Tibial nerve (tissue), 4 donors: ENCODE data around the gene PFDN1. TPM values are rescaled to one million over a fixed set of nuclear protein-coding genes. Genes with fewer than 3 reads are reported as not detected.

Experiments
- DNase-seq, 2 donors: peaks; one replicate each; pipeline ENCODE4 v3.0.0-alpha.2; 2019; ENCODE audit warnings: low spot score in 2 of 2
- H3K27ac ChIP-seq, 4 donors: fragments of 200-600 bp; sonication (generic) in 3 of 4; one replicate each; pipeline ENCODE4 v1.5.1; 2017 to 2019; ENCODE audit warnings: mild to moderate bottlenecking in 1 of 4
- H3K27me3 ChIP-seq, 2 donors: fragments of 200-600 bp; sonication (generic) in 1 of 2; one replicate each; pipeline versions ENCODE4 v1.5.1 to v1.6.0; 2017 to 2019
- H3K36me3 ChIP-seq, 3 donors: fragments of 200-600 bp; sonication (generic); one replicate each; pipeline ENCODE4 v1.5.1; 2018 to 2019
- H3K4me1 ChIP-seq, 4 donors: fragments of 200-600 bp; sonication (generic) in 3 of 4; one replicate each; pipeline ENCODE4 v1.5.1; 2017 to 2019
- H3K4me3 ChIP-seq, 4 donors: fragments of 200-600 bp; sonication (generic) in 3 of 4; one replicate each; pipeline ENCODE4 v1.5.1; 2017 to 2019; ENCODE audit warnings: mild to moderate bottlenecking in 1 of 4, moderate library complexity in 1 of 4
- H3K9me3 ChIP-seq, 4 donors: fragments of 200-600 bp; sonication (generic) in 3 of 4; one replicate each; pipeline ENCODE4 v1.5.1; 2017 to 2019
- CTCF ChIP-seq, 5 experiments: fragments of 200-600 bp in 3 of 5; fragments of 450-650 bp in 2 of 5; sonication (generic) in 3 of 5; IDR thresholded peaks; one replicate each; pipeline ENCODE4 v1.5.1; 2016 to 2019; ENCODE audit warnings: antibody characterized with exemption in 5 of 5, mild to moderate bottlenecking in 3 of 5, moderate library complexity in 2 of 5
- EP300 ChIP-seq, 2 donors: sonication (generic); formaldehyde crosslinking; IDR thresholded peaks; one replicate each; pipeline ENCODE4 v1.6.1; 2017; ENCODE audit warnings: antibody characterized with exemption in 2 of 2, mild to moderate bottlenecking in 1 of 2
- POLR2A ChIP-seq, 2 donors: fragments of 450-650 bp; IDR thresholded peaks; one replicate each; pipeline ENCODE4 v1.6.1; 2017; ENCODE audit warnings: antibody characterized with exemption in 2 of 2, mild to moderate bottlenecking in 2 of 2, moderate library complexity in 2 of 2
- WGBS, 2 donors: methylation state at CpG; one replicate each; pipeline ENCODE4 v1.1.5; 2018; 5-methylcytosine and 5-hydroxymethylcytosine counted together
- total RNA-seq, 4 donors: library from RNA; depleted of rRNA; stranded (reverse); fragments of >200 nt; gene quantifications; one replicate each; pipeline ENCODE4 v1.1.0, GENCODE V29; 2016

PFDN1 gene
- total RNA-seq, 4 donors from 2014 or later = 98.2 to 146 (median 109) TPM

DNA sequence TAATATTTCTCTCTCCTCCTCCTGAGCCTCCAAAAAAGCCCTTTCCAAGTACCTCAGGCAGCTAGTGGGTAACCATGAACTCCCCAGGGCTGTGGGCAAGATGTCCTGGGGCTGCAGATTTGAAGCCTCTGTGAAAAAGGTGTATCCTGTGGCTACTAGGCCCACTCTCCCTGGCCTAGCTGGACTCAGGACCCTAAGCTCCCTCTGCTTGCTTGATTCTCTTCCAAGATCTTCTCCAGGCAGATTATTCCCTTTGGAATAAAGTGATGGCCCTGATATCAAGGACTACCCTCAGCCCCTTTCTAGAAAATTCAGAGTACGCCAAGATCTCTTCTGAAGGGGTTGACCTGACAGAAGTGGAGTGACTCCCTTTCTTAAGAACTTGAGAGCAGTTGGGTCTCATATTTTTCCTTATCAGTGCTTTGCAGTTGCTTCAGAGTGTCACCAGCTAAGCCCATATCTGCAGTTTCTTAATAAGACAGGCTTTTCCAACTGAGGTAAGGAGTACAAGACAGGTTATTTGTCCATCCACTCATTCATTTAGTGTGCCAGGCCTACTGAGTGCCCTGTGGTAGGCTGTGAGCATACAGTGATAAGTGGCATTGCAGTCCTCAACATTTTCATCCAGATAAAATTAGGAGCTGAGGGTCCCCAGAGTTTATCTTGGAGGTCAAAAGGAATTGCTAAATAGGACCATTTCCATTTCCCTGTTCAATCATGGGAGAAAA is 85.4 kb downstream of the PFDN1 start:
- Histone ChIP-seq H3K4me3 (no peak overlapping the region), H3K36me3 (no peaks in the 10 kb centered on the region), H3K9me3 (no peaks in the 10 kb centered on the region), H3K27me3 (no peaks in the 10 kb centered on the region), H3K27ac (no peak overlapping the region), H3K4me1 (peaks cover 0 to 17% (median 0%) of the 10 kb centered on the region in 4 donors)
- no peak for DNase-seq
- 96 to 100% methylated on average over 1 of the region's 1 CpG for WGBS, 2 donors
- no peak for TF ChIP-seq CTCF (IDR thresholded peaks at IDR 0.05)

- TF ChIP-seq POLR2A (IDR thresholded peaks at IDR 0.05) = no peak
- no peak for TF ChIP-seq CTCF (IDR thresholded peaks at IDR 0.05)
- no peak for TF ChIP-seq EP300 (IDR thresholded peaks at IDR 0.05)
- H3K4me3 ChIP-seq = no peak overlapping the region
- H3K36me3 ChIP-seq = no peaks in the 10 kb centered on the region
- peak overlapping the region in 1 of 4 donors; percentile 22 for H3K27ac ChIP-seq
- 74 to 87% methylated on average over 5 of the region's 5 CpGs for WGBS, 2 donors
- no peak for DNase-seq
- no peaks in the 10 kb centered on the region for H3K9me3 ChIP-seq
- peaks cover 0 to 13% (median 0%) of the 10 kb centered on the region in 4 donors for H3K4me1 ChIP-seq
- H3K27me3 ChIP-seq = no peaks in the 10 kb centered on the region
Observed at GRCh38 chr5:140216478-140217074, 86.3 kb downstream of the PFDN1 start.

DNA sequence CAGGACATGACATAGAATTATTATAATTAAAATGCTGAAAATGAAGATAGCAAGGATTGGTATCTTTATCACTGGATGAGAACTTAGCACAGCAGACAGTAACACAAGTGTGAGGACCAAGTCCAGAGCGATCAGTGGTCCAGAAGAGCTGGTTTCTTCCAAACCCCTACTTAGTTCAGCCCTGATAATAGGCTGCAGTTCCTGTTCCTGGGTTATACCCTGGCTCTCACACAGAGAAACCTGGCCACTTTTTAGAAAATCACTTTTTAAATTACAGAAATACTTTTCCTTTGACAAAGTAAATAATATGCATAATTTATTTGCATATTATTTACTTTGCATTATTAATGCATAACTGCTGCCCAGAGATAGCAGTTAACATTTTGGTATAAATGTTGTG is 87.6 kb downstream of the PFDN1 start:
- Histone ChIP-seq H3K4me3 (no peak overlapping the region), H3K9me3 (no peaks in the 10 kb centered on the region), H3K27ac (no peak overlapping the region), H3K27me3 (no peaks in the 10 kb centered on the region), H3K4me1 (peaks cover 0 to 13% (median 0%) of the 10 kb centered on the region in 4 donors), H3K36me3 (no peaks in the 10 kb centered on the region)
- no peak for DNase-seq
- 88 to 96% methylated on average over 1 of the region's 1 CpG for WGBS, 2 donors
- TF ChIP-seq CTCF (IDR thresholded peaks at IDR 0.05) (no peak), EP300 (IDR thresholded peaks at IDR 0.05) (no peak), POLR2A (IDR thresholded peaks at IDR 0.05) (no peak)

DNA sequence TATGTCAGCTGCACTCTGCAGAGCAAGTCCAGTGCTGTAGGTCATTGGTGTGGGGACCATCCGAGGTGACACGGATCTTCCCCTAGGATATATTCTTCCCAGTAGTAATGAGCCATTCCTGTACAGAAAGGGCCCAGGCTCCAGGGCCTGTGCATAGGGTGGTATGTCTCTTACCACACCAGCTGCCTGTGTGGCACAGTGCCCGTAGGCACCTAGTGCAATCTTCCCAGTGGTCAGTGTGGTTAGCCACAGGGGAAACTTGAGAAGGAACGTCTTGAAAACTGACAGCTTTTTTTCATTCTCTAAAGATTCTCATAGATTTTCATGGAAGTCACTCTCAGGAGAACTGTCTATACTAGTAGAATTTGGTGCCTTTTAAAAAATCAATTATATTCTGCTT is 88.1 kb downstream of the PFDN1 start:
- no peaks in the 10 kb centered on the region for H3K9me3 ChIP-seq
- 56 to 80% methylated on average over 2 to 4 of the region's 4 CpGs for WGBS, 2 donors

More for the DNA sequence above, 88.1 kb downstream of the PFDN1 start:
- no peaks in the 10 kb centered on the region for H3K27me3 ChIP-seq
- H3K4me1 ChIP-seq = peaks cover 0 to 12% (median 0%) of the 10 kb centered on the region in 4 donors
- H3K4me3 ChIP-seq = no peak overlapping the region
- no peak overlapping the region for H3K27ac ChIP-seq
- no peaks in the 10 kb centered on the region for H3K36me3 ChIP-seq
- TF ChIP-seq EP300 (IDR thresholded peaks at IDR 0.05) (no peak), POLR2A (IDR thresholded peaks at IDR 0.05) (no peak), CTCF (IDR thresholded peaks at IDR 0.05) (no peak)
- DNase-seq = no peak
